OCI-LY7 (cell line): ENCODE data around the gene CENPU. TPM values are rescaled to one million over a fixed set of nuclear protein-coding genes. Genes with fewer than 3 reads are reported as not detected.

ENCODE experiments used
- BruUV-seq: library from RNA; stranded (reverse); fragments of 400-500 nt; replicated peaks from 2 replicates; lab custom pipeline; 2021; lab: Mats Ljungman, UMichigan
- CTCF ChIA-PET: fragments of 300-600 bp; sonication (Branson Sonifier 250); formaldehyde crosslinking; loops from one replicate; lab custom pipeline; 2022; ENCODE audit warnings: antibody characterized with exemption; ENCODE audit not compliant: unreplicated experiment; lab: Charles Lee
- POLR2A ChIA-PET: fragments of 300-600 bp; sonication (Branson Sonifier 250); formaldehyde crosslinking; loops from one replicate; lab custom pipeline; 2022; ENCODE audit warnings: antibody characterized with exemption; lab: Charles Lee
- DNase-seq: peaks from one replicate; pipeline ENCODE4 v3.0.0-alpha.2; 2015; ENCODE audit warnings: low spot score
- H2AFZ ChIP-seq: fragments of 200-600 bp; sonication (generic), shearing (Covaris generic); 2 replicates; pipeline ENCODE4 v1.6.1; 2014; ENCODE audit warnings: mild to moderate bottlenecking, antibody characterized with exemption, low read length, moderate library complexity
- H3K27ac ChIP-seq: fragments of 200-600 bp; sonication (generic); 2 replicates; pipeline ENCODE4 v1.5.1; 2014; ENCODE audit warnings: mixed run types, low read depth, mild to moderate bottlenecking, moderate library complexity, low read length, inconsistent platforms; ENCODE audit not compliant: poor library complexity, severe bottlenecking
- H3K36me3 ChIP-seq: fragments of 200-600 bp; sonication (generic); 2 replicates; pipeline ENCODE4 v1.6.1; 2014; ENCODE audit warnings: mild to moderate bottlenecking, antibody characterized with exemption, low read length, moderate library complexity, mixed read lengths; ENCODE audit not compliant: insufficient read depth
- H3K4me1 ChIP-seq: fragments of 200-600 bp; sonication (generic); 2 replicates; pipeline ENCODE4 v1.5.1; 2014; ENCODE audit warnings: mild to moderate bottlenecking, low read length; ENCODE audit not compliant: insufficient read depth, poor library complexity, severe bottlenecking
- H3K4me2 ChIP-seq: fragments of 200-600 bp; sonication (generic); 2 replicates; pipeline ENCODE4 v1.6.1; 2014; ENCODE audit warnings: mild to moderate bottlenecking, low read length
- H3K4me3 ChIP-seq: fragments of 200-600 bp; sonication (generic); 2 replicates; pipeline ENCODE4 v1.5.1; 2014; ENCODE audit warnings: mild to moderate bottlenecking, low read depth, low read length; ENCODE audit not compliant: poor library complexity, severe bottlenecking
- H3K79me2 ChIP-seq: fragments of 200-600 bp; sonication (generic); 2 replicates; pipeline ENCODE4 v1.6.1; 2016; ENCODE audit warnings: low read depth, mild to moderate bottlenecking, low read length, moderate library complexity, mixed read lengths; ENCODE audit not compliant: insufficient read depth
- H3K9me2 ChIP-seq: fragments of 200-600 bp; sonication (generic); 2 replicates; pipeline ENCODE4 v1.6.1; 2016; ENCODE audit warnings: mild to moderate bottlenecking, low read length, mixed read lengths; ENCODE audit not compliant: insufficient read depth
- H3K9me3 ChIP-seq: fragments of 200-600 bp; sonication (generic); 2 replicates; pipeline ENCODE4 v1.6.1; 2014; ENCODE audit warnings: mild to moderate bottlenecking, mixed run types, low read length, mixed read lengths
- H4K20me1 ChIP-seq: fragments of 200-600 bp; sonication (generic); 2 replicates; pipeline ENCODE4 v1.6.1; 2014; ENCODE audit warnings: mild to moderate bottlenecking, antibody characterized with exemption, low read length, moderate library complexity, mixed read lengths; ENCODE audit not compliant: insufficient read depth
- EZH2phosphoT487 ChIP-seq: fragments of 200-600 bp; sonication (generic); IDR thresholded peaks from 2 replicates; pipeline ENCODE4 v1.6.1; 2018; ENCODE audit warnings: low read depth, borderline replicate concordance, mild to moderate bottlenecking, mixed run types, antibody characterized with exemption, low read length, moderate library complexity, mixed read lengths
- intact Hi-C: fragments of 100-400 bp; cut with micrococcal nuclease; formaldehyde crosslinking; loops from one replicate; pipeline ENCODE4 v1.10.0; 2022; ENCODE audit not compliant: unreplicated experiment
- total RNA-seq, 2 experiments: library from RNA; depleted of rRNA in 1 of 2; stranded (reverse); fragments of >200 nt in 1 of 2; shearing (Covaris generic) in 1 of 2; gene quantifications; 2 replicates each; pipeline ENCODE4 v1.2.3, GENCODE V29; 2014 to 2022
- TF ChIP-seq, protein P1 (sequence below): fragments of 200-600 bp; sonication (generic); conservative IDR thresholded peaks from 2 replicates; pipeline ENCODE4 v1.5.1; 2014; ENCODE audit warnings: mild to moderate bottlenecking, antibody characterized with exemption, low read length, moderate library complexity, mixed read lengths

CENPU gene
- total RNA-seq, 2 experiments from 2014 or later = 83.9 to 132 TPM

DNA sequence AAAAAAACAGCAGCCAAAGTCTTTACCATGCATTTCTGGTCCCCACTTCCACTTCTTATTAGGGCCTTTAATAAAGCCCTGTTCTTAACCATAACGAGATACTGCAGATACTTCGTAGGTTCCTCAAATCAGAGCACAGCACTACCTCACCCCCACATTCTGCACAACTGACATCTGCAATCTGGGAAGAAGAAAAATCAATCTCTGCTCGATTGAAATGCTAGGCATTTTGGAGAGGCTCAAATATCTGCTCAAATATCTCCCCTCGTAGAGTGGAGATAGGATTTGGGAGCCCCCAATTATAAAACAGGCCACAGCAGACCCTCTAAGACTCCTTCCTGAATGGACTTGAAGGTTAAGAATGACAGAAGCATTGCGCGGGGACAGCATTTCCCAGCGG is 40.3 kb upstream of the CENPU start:
- POLR2A ChIA-PET = interaction anchor here (0.6 to 1.2 kb wide), 2 partner anchors 11 to 99 kb away, joined by 3 to 4 read pairs; no protein-coding TSS in a partner anchor
- CTCF ChIA-PET = no interaction called here
- no peak overlapping the region for H2AFZ ChIP-seq
- H4K20me1 ChIP-seq = no peaks in the 10 kb centered on the region
- no peak overlapping the region for H3K4me3 ChIP-seq
- no peaks in the 10 kb centered on the region for H3K79me2 ChIP-seq
- intact Hi-C loops = no loop called here
- H3K4me2 ChIP-seq = no peak overlapping the region
- no peak for DNase-seq
- BruUV-seq = no TSS peak
- TF ChIP-seq EZH2phosphoT487 = no peak
- TF ChIP-seq, protein P1, sequence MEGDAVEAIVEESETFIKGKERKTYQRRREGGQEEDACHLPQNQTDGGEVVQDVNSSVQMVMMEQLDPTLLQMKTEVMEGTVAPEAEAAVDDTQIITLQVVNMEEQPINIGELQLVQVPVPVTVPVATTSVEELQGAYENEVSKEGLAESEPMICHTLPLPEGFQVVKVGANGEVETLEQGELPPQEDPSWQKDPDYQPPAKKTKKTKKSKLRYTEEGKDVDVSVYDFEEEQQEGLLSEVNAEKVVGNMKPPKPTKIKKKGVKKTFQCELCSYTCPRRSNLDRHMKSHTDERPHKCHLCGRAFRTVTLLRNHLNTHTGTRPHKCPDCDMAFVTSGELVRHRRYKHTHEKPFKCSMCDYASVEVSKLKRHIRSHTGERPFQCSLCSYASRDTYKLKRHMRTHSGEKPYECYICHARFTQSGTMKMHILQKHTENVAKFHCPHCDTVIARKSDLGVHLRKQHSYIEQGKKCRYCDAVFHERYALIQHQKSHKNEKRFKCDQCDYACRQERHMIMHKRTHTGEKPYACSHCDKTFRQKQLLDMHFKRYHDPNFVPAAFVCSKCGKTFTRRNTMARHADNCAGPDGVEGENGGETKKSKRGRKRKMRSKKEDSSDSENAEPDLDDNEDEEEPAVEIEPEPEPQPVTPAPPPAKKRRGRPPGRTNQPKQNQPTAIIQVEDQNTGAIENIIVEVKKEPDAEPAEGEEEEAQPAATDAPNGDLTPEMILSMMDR = no peak
- no peaks in the 10 kb centered on the region for H3K4me1 ChIP-seq
- peaks cover 50% of the 10 kb centered on the region for H3K36me3 ChIP-seq
- no peaks in the 10 kb centered on the region for H3K9me2 ChIP-seq
- H3K27ac ChIP-seq = no peak overlapping the region
- no peaks in the 10 kb centered on the region; the same call in 1 of the 2 replicates for H3K9me3 ChIP-seq

DNA sequence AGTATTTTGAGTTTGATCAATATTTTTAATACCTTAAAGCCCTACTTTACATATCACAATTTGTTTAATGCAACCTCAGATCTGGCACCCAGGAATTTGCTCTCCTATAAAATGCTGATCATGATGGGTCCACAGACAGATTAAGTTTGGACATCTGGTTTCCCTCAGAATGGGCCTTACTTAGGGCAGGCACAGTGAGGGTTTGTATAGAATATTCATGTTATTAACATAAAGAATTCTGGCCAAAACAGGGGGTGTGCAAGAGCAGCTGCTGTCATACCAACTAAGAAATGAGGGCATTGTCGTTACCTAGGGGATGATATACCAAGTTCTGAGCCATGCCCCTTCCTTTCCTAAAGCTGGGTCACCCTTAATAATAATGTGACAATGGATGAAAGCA is 37.5 kb upstream of the CENPU start:
- CTCF ChIA-PET = no interaction called here
- TF ChIP-seq, protein P1 = no peak
- no peak for TF ChIP-seq EZH2phosphoT487
- BruUV-seq = no TSS peak

GRCh38 chr4:184769141-184769765 is 35.4 kb upstream of the CENPU start:
- BruUV-seq = no TSS peak
- Histone ChIP-seq H3K4me2 (no peak overlapping the region), H2AFZ (no peak overlapping the region), H3K36me3 (peaks cover 69% of the 10 kb centered on the region), H3K4me1 (no peaks in the 10 kb centered on the region), H3K9me2 (no peaks in the 10 kb centered on the region), H4K20me1 (no peaks in the 10 kb centered on the region), H3K27ac (no peak overlapping the region), H3K9me3 (no peaks in the 10 kb centered on the region), H3K79me2 (no peaks in the 10 kb centered on the region), H3K4me3 (no peak overlapping the region)
- TF ChIP-seq, protein P1 = no peak
- TF ChIP-seq EZH2phosphoT487 = no peak
- POLR2A ChIA-PET = interaction anchor here (0.7 kb wide), 1 partner anchor 25 kb away, joined by 3 read pairs; no protein-coding TSS in a partner anchor
- intact Hi-C loops = no loop called here
- DNase-seq = no peak
- CTCF ChIA-PET = no interaction called here

More for the DNA sequence above, 37.5 kb upstream of the CENPU start:
- Histone ChIP-seq H3K9me2 (no peaks in the 10 kb centered on the region), H2AFZ (no peak overlapping the region), H4K20me1 (no peaks in the 10 kb centered on the region), H3K4me2 (no peak overlapping the region), H3K4me1 (no peaks in the 10 kb centered on the region), H3K27ac (no peak overlapping the region), H3K79me2 (no peaks in the 10 kb centered on the region), H3K36me3 (peaks cover 55% of the 10 kb centered on the region), H3K9me3 (no peaks in the 10 kb centered on the region), H3K4me3 (no peak overlapping the region)
- intact Hi-C loops = no loop called here
- DNase-seq = no peak
- POLR2A ChIA-PET = interaction anchor here (0.6 to 0.8 kb wide), 2 partner anchors 12 to 76 kb away, joined by 3 read pairs; no protein-coding TSS in a partner anchor
